C4-2B (cell line): Measurements from ENCODE around the gene MANEAL.

Source experiments
- ZFX ChIP-seq: fragments of 450-650 bp; IDR thresholded peaks from 2 replicates; pipeline ENCODE4 v1.6.1; 2017
- TF ChIP-seq, protein P1 (sequence below): fragments of 450-650 bp; conservative IDR thresholded peaks from 2 replicates; pipeline ENCODE4 v1.5.1; 2017; ENCODE audit warnings: mild to moderate bottlenecking

DNA sequence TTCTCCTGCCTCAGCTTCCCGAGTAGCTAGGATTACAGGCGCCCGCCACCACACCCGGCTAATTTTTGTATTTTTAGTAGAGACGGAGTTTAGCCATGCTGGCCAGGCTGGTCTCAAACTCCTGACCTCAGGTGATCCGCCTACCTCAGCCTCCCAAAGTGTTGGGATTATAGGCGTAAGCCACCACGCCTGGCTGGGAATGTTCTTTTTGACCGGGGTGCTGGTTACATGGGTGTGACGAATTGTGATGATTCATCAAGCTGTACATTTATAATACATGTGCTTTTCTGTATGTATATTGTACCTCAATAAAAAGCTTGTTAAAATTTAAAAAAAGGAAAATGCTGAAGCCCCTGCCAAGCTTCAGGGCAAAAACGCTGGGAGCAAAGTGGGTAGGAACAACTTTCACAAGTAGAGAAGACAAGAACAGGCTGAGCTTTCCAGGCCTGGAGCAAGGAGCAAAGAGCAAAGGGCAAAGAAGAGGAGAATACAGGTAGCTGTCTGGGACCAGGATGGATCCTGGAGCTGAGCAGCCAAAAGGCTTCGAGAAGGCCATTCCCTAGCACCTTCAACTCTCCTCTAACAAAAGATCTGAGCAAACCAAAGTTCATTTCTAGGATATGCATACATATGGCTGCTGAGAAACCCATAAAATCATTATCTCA lies 34.9 kb downstream of the MANEAL start:
- TF ChIP-seq, protein P1, sequence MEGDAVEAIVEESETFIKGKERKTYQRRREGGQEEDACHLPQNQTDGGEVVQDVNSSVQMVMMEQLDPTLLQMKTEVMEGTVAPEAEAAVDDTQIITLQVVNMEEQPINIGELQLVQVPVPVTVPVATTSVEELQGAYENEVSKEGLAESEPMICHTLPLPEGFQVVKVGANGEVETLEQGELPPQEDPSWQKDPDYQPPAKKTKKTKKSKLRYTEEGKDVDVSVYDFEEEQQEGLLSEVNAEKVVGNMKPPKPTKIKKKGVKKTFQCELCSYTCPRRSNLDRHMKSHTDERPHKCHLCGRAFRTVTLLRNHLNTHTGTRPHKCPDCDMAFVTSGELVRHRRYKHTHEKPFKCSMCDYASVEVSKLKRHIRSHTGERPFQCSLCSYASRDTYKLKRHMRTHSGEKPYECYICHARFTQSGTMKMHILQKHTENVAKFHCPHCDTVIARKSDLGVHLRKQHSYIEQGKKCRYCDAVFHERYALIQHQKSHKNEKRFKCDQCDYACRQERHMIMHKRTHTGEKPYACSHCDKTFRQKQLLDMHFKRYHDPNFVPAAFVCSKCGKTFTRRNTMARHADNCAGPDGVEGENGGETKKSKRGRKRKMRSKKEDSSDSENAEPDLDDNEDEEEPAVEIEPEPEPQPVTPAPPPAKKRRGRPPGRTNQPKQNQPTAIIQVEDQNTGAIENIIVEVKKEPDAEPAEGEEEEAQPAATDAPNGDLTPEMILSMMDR = no peak
- TF ChIP-seq ZFX = no peak
